Measurements from ENCODE around the gene OR11A1.

OR11A1 gene

GRCh38 chr6:29496961-29497360, 40.1 kb upstream of the OR11A1 start:
- Histone ChIP-seq H3K27ac (replicated peaks) (no peak overlapping the region), H3K4me3 (replicated peaks; ENCODE audit: insufficient read depth, low read length) (no peak overlapping the region), H3K27me3 (ENCODE audit: insufficient read depth, poor library complexity, severe bottlenecking) (peaks cover 3% of the 10 kb centered on the region)
- no peak for DNase-seq (ENCODE audit: low read depth in 1 of 2, low spot score in 1 of 2)
- TF ChIP-seq CTCF (IDR thresholded peaks at IDR 0.05; ENCODE audit: insufficient read depth, low read length) (no peak), SPI1 (IDR thresholded peaks at IDR 0.05; ENCODE audit: borderline replicate concordance, low read depth) (no peak), POLR2AphosphoS5 (IDR thresholded peaks at IDR 0.05; ENCODE audit: low read depth) (no peak), GABPA (IDR thresholded peaks at IDR 0.05; ENCODE audit: low read depth) (no peak)
- TF ChIP-seq, protein P1, sequence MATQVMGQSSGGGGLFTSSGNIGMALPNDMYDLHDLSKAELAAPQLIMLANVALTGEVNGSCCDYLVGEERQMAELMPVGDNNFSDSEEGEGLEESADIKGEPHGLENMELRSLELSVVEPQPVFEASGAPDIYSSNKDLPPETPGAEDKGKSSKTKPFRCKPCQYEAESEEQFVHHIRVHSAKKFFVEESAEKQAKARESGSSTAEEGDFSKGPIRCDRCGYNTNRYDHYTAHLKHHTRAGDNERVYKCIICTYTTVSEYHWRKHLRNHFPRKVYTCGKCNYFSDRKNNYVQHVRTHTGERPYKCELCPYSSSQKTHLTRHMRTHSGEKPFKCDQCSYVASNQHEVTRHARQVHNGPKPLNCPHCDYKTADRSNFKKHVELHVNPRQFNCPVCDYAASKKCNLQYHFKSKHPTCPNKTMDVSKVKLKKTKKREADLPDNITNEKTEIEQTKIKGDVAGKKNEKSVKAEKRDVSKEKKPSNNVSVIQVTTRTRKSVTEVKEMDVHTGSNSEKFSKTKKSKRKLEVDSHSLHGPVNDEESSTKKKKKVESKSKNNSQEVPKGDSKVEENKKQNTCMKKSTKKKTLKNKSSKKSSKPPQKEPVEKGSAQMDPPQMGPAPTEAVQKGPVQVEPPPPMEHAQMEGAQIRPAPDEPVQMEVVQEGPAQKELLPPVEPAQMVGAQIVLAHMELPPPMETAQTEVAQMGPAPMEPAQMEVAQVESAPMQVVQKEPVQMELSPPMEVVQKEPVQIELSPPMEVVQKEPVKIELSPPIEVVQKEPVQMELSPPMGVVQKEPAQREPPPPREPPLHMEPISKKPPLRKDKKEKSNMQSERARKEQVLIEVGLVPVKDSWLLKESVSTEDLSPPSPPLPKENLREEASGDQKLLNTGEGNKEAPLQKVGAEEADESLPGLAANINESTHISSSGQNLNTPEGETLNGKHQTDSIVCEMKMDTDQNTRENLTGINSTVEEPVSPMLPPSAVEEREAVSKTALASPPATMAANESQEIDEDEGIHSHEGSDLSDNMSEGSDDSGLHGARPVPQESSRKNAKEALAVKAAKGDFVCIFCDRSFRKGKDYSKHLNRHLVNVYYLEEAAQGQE (IDR thresholded peaks at IDR 0.05; ENCODE audit: insufficient replicate concordance, low read depth), result no peak

DNA sequence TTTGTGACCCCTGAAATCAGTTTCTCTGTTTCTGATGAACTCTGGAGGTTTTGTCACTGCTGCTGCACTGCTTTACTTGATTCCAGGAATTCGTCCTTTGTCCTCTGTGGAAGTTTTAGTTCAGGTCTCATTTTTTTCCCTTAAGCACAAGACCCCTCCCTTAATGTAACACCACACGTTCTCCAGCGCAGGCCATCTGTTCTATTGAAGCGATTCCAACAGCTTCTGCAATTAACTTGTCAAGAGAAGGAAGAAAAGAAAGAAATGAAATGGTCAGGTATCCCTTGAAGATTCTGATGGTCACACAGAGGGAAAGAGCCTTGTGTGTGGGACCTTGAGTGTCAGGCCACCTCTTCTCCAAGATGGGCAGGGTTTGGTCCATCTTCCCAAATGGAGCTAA, 38.7 kb upstream of the OR11A1 start:
- Histone ChIP-seq H3K4me3 (replicated peaks; ENCODE audit: insufficient read depth, low read length) (no peak overlapping the region), H3K27ac (replicated peaks) (no peak overlapping the region), H3K27me3 (ENCODE audit: insufficient read depth, poor library complexity, severe bottlenecking) (peaks cover 3% of the 10 kb centered on the region)
- TF ChIP-seq CTCF (IDR thresholded peaks at IDR 0.05; ENCODE audit: insufficient read depth, low read length) (no peak), GABPA (IDR thresholded peaks at IDR 0.05; ENCODE audit: low read depth) (no peak), POLR2AphosphoS5 (IDR thresholded peaks at IDR 0.05; ENCODE audit: low read depth) (no peak), SPI1 (IDR thresholded peaks at IDR 0.05; ENCODE audit: borderline replicate concordance, low read depth) (no peak)
- TF ChIP-seq, protein P1 (IDR thresholded peaks at IDR 0.05; ENCODE audit: insufficient replicate concordance, low read depth), result no peak
- DNase-seq (ENCODE audit: low read depth in 1 of 2, low spot score in 1 of 2), result no peak

- Histone ChIP-seq H3K27ac (replicated peaks) (no peak overlapping the region), H3K27me3 (ENCODE audit: insufficient read depth, poor library complexity, severe bottlenecking) (peaks cover 2% of the 10 kb centered on the region), H3K4me3 (replicated peaks; ENCODE audit: insufficient read depth, low read length) (no peak overlapping the region)
- DNase-seq (ENCODE audit: low read depth in 1 of 2, low spot score in 1 of 2), result no peak
- TF ChIP-seq GABPA (IDR thresholded peaks at IDR 0.05; ENCODE audit: low read depth), result no peak
- TF ChIP-seq SPI1 (IDR thresholded peaks at IDR 0.05; ENCODE audit: borderline replicate concordance, low read depth), result no peak
- TF ChIP-seq, protein P1 (IDR thresholded peaks at IDR 0.05; ENCODE audit: insufficient replicate concordance, low read depth), result no peak
- TF ChIP-seq POLR2AphosphoS5 (IDR thresholded peaks at IDR 0.05; ENCODE audit: low read depth), result no peak
- TF ChIP-seq CTCF (IDR thresholded peaks at IDR 0.05; ENCODE audit: insufficient read depth, low read length), result no peak
These were observed 37.3 kb upstream of the OR11A1 start for GRCh38 chr6:29494131-29494530.

Data from HL-60 (cell line).